ENCODE results near the gene C1QB.

Gene C1QB, protein sequence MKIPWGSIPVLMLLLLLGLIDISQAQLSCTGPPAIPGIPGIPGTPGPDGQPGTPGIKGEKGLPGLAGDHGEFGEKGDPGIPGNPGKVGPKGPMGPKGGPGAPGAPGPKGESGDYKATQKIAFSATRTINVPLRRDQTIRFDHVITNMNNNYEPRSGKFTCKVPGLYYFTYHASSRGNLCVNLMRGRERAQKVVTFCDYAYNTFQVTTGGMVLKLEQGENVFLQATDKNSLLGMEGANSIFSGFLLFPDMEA

GRCh38 chr1:22652881-22653316 lies at the start of gene C1QB:
Gene C1QB, plus strand, starts transcription at chr1:22653236. Its CDS starts 6,227 bp downstream, at chr1:22659463.
- no peak for DNase-seq (ENCODE audit: low read depth)

GRCh38 chr1:22606161-22606560 lies 46.9 kb upstream of the C1QB start:
- no peak for DNase-seq (ENCODE audit: low read depth)

GRCh38 chr1:22607154-22607553 lies 45.9 kb upstream of the C1QB start:
- DNase-seq (ENCODE audit: low read depth) = no peak

DNA sequence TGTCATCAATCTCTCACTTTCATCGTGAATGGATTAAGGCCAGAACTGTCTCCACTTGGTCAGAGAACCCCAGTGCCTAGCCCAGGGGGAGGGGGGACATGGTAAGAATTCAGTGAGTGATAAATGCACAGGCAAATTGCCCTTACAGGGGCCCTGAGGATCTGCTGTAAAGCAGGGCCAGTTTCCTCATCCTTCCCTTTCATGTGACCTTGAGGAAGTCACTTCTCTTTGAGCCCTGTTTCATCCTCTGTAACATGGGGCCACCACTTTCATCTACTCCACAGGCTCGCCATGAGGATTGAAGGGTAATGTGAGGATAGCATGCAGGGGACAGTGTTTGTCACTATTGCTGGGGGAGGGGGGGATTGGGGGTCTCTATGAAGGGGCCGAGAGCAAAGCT lies 44.7 kb upstream of the C1QB start:
- no peak for DNase-seq (ENCODE audit: low read depth)

DNA sequence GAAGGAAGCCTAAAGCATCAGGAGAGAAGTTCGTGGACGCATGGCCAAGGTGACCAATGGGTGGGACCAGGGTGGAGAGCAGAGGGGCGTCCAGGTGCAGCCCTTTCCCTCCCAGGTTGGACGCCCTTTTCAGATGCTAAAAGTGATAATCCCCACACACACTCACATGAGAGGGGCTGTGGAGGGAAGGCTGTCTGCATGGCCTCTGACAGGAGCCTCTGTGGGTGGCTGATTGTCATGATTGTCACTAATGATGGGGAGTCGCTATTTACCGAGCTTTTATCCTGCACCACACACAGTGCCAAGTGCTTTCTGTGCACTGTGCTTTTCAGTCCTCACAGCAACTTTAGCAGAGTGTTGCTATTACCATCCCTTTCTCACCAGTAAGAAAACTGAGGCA lies 43.7 kb upstream of the C1QB start:
- DNase-seq (ENCODE audit: low read depth) = no peak

DNA sequence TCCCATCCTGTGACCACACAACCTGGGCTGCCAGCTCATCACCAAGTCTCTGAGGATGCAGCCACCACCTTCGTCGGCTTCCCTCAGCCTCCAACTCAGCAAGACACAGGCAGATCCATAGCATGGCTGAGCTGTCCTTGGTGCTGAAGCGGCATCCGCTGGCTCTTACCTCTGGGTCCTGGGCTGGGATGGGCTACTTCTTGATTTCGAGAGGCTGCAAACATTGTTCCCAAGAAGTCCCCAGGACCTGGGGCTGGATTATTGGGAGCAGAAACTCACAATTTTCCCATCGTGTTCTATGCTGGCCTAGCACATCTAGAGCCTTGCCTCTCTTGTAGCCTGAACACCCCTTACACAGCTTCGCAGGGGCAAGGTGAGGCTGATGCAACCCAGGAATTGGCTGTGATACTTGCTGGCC lies 41.5 kb upstream of the C1QB start:
- no peak for DNase-seq (ENCODE audit: low read depth)

GRCh38 chr1:22612671-22613571 lies 40.1 kb upstream of the C1QB start:
- no peak for DNase-seq (ENCODE audit: low read depth)

DNA sequence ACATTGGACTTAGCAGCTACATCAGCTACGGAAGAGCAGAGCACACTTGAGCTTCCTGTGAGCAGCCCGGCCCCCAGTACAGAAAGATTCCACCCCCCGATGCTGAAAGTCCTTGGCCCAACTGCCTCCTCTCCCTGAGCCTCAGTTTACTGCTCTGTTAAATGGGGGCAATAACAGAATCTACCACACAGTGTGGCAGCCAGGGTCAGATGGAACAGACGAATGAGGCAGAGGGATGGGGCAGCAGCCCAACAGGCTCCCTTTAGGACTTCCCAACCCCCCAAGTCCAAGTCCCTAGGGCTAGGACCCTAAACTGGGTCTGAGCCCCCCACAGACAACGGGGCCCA lies 39.5 kb upstream of the C1QB start:
- DNase-seq (ENCODE audit: low read depth) = no peak

GRCh38 chr1:22613951-22614350 lies 39.1 kb upstream of the C1QB start:
- DNase-seq (ENCODE audit: low read depth) = no peak

DNA sequence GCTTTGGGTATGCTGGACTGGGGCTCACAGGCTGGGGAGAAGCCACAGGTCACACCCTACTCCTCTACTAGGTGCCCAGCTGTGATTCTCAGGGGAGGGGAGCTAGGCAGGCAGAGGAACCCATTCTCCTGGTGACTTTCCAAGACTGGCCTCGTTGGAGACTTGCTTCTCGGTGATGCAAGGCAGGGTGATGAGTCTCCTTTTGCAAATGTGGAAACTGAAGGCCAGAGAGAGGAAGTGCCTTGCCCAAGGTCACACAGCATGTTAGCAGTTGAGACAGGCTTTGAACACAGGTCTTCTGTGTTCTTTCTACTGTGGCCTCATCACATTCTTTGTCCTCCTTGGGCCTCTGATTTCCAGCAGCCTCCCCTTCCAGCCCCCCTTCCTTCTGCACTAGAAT lies 37.1 kb upstream of the C1QB start:
- no peak for DNase-seq (ENCODE audit: low read depth)

DNA sequence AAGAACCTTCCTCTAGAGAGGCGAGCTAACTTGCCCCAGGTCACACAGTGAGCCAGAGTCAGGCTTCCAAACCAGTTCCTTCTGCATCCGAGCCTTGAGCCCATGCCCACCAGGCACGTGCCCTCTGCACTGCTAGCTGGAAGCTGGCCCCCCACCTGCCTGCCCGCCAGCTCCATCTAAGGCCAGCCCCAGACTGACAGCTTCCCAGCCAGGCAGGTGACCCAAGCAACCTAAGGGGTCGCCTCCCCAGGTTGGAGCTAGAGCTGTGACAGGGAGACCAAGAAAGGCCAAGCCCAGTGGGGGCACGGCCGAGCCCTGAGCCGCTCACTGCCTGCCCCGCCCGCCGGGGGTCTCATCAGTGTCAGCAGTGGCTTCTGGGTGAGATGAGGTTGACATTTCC lies 36.5 kb upstream of the C1QB start:
- no peak for DNase-seq (ENCODE audit: low read depth)

DNA sequence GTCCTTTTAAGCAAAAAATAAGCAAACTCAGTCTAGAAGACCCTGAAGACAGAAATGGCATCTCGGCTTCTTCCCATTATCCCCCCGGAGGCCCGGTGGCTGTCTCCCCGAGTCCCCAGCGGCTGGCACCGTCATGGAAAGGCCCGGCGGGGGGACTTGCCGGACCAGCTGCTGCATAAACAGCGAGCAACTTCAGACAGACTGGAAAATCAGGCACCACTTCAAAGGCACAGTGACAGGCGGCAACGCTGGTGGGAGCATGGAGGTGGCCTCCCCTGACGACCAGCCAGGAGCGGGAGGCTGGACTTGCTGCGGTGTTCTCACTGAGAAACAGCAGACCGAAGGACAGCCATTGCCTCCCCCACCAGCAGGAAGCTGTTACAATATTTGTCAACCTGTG lies 35.0 kb upstream of the C1QB start:
- DNase-seq (ENCODE audit: low read depth) = no peak

DNA sequence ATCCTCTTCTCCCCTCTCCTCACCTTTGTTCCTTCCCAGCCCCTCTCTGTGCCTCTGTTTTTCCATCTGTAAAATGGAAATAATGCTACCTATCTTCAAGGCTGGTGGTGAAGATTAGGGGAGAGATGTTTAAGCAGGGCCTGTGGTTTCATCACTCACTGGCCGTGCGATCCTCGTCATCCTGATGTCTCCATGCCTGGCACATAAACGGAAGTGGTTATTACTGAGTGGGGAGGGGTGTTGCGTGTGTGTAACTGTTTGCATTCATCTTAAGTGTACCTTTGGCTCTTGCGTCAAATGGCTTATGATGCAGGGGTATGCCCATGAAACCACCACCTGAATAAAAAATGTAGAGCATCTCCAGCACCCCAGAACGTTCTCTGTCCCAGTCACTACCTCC lies 33.8 kb upstream of the C1QB start:
- DNase-seq (ENCODE audit: low read depth) = no peak

DNA sequence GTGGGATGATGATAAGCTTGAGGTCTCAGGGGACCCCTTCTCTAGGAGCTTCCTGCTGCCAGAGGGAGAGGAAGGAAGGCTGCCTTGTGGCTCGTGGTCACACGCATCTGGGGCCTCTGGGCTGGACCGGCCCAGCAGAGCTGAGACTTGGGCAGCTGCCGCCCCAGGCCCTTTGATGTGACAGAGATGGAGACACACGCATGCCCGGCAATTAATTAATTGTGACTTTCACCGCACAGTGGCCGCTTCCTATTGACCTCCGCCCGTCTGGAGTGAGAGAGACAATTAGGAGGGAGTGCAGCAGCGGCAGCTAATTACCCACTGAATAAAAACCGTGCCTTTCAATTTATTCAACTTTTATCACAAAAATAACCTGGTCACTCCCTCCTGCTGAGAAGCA lies 33.2 kb upstream of the C1QB start:
- no peak for DNase-seq (ENCODE audit: low read depth)

GRCh38 chr1:22621761-22622160 lies 31.3 kb upstream of the C1QB start:
- DNase-seq (ENCODE audit: low read depth) = no peak

GRCh38 chr1:22625262-22625925 lies 27.6 kb upstream of the C1QB start:
- DNase-seq (ENCODE audit: low read depth) = no peak

DNA sequence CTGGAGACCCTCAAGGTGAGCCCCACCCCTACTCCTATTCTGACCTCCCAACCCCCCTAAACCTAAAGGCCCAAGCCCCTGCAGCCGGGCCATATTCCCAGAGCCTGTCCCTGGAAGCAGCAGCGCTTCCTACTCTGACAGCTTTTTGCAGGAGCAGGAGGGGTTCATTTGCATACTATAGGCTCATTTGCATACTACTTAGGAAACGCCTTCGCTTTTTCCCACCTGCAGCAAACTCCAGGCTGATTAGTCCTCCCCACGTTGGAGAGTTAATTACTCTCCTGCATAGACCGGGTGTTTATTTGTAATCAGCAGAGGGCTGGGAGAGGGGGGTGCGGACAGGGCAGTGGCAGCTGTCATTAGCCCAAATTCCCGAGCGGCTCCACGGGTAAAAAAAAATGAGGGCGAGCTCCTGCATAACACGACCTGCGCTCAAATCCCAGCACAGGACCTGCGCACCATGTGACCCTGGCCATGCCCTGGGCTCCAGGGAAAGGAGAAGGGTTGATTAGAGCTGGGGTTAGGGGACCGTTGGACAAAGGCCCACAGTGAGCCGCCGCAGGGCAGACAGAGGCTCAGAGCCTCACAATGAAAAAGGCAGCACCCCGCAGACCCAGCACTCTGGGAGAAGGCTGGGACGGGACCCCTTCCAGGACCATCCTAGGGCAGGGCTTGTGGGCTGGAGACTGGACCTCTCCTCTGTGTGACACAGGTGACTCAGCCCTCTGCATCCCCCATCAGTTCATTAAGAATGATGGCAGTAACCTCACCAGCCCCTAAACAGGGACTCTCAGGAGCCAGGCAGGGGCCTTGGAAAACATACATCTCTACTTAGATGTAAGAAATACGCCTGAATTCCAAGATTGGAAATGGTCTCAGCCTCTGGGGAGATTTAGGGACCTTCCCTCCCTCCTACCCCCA lies 26.5 kb upstream of the C1QB start:
- DNase-seq (ENCODE audit: low read depth) = no peak

GRCh38 chr1:22627331-22627730 lies 25.7 kb upstream of the C1QB start:
- no peak for DNase-seq (ENCODE audit: low read depth)

- DNase-seq (ENCODE audit: low read depth) = no peak
These were observed 24.2 kb upstream of the C1QB start for GRCh38 chr1:22628698-22629444.

GRCh38 chr1:22629886-22630285 lies 23.1 kb upstream of the C1QB start:
- no peak for DNase-seq (ENCODE audit: low read depth)
